ENCODE results near the gene ZNF629.

Gene ZNF629

DNA sequence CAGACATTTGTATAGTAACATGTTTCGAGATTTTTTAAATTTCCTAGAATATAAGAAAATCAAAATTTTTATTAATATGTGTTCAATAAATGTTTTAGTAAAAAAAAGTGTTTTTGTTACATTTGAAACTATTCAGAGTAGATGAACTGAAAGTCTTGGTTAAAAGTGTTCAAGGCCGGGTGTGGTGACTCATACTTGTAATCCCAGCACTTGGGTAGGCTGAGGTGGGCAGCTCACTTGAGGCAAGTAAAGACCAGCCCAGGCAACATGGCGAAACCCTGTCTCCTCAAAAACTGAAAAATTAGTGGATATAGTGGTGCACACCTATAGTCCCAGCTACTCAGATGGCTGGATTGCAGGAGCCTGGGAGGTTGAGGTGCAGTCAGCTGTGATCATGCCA, 55.6 kb downstream of the ZNF629 start:
- in situ Hi-C loops (cut with MboI; ENCODE audit: low pct_unique_long_range_greater_than_20kb, low sequenced_read_pairs, unreplicated experiment), result no loop called here
- DNase-seq (ENCODE audit: low spot score), result no peak
- TF ChIP-seq, protein P1, sequence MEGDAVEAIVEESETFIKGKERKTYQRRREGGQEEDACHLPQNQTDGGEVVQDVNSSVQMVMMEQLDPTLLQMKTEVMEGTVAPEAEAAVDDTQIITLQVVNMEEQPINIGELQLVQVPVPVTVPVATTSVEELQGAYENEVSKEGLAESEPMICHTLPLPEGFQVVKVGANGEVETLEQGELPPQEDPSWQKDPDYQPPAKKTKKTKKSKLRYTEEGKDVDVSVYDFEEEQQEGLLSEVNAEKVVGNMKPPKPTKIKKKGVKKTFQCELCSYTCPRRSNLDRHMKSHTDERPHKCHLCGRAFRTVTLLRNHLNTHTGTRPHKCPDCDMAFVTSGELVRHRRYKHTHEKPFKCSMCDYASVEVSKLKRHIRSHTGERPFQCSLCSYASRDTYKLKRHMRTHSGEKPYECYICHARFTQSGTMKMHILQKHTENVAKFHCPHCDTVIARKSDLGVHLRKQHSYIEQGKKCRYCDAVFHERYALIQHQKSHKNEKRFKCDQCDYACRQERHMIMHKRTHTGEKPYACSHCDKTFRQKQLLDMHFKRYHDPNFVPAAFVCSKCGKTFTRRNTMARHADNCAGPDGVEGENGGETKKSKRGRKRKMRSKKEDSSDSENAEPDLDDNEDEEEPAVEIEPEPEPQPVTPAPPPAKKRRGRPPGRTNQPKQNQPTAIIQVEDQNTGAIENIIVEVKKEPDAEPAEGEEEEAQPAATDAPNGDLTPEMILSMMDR (IDR thresholded peaks at IDR 0.05; ENCODE audit: extremely low read depth, insufficient read depth, missing control alignments), result no peak

DNA sequence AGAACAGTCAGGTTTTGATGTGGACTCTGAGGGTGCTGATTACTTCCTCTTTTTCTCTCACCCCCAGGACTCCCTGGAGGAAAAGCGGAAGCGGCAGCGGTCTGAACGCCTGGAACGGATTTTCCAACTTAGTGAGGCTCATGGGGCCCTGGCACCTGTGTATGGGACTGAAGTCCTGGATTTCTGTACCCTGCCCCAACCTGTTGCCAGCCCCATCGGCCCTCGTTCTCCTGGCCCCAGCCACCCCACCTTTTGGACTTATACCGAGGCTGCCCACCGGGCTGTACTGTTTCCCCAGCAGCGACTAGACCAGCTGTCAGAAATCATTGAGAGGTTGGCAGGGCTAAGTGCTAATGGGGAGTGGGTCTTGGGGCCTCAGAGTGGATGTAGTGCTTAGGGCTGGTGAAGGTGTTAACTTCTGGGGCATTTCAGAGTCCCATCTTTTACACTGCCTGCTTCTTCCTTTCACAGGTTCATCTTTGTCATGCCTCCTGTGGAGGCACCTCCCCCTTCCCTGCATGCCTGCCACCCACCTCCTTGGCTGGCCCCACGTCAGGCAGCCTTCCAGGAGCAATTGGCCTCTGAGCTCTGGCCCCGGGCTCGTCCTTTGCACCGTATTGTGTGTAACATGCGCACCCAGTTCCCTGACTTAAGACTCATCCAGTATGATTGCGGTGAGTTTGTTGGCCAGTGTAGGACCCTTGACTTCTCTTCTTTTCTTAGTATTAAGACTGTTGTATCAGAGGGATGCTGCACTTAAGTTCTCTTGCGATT, 57.9 kb downstream of the ZNF629 start:
- TF ChIP-seq, protein P1 (IDR thresholded peaks at IDR 0.05; ENCODE audit: extremely low read depth, insufficient read depth, missing control alignments), result no peak
- in situ Hi-C loops (cut with MboI; ENCODE audit: low pct_unique_long_range_greater_than_20kb, low sequenced_read_pairs, unreplicated experiment), result no loop called here
- DNase-seq (ENCODE audit: low spot score), result no peak

Measured in GM13977 (cell line).